A549 (cell line): ENCODE results near the gene NDRG4.

ENCODE experiments used
- EP300 ChIP-seq, 2 experiments: fragments of >200 bp; sonication (Bioruptor Twin); formaldehyde crosslinking; IDR thresholded peaks; 2 replicates in 1 of 2; 3 replicates in 1 of 2; pipeline ENCODE4 v1.6.1; 2016 to 2017
- HDAC2 ChIP-seq: fragments of 200-600 bp; sonication (generic); IDR thresholded peaks from 2 replicates; pipeline ENCODE4 v1.6.1; 2016
- SMC3 ChIP-seq: fragments of >200 bp; sonication (Bioruptor Twin); formaldehyde crosslinking; IDR thresholded peaks from 3 replicates; pipeline ENCODE4 v1.6.1; 2018; ENCODE audit warnings: inconsistent platforms
- USF2 ChIP-seq: fragments of 450-650 bp; IDR thresholded peaks from 2 replicates; pipeline ENCODE4 v1.6.1; 2014; ENCODE audit warnings: antibody characterized with exemption
- ZFP36 ChIP-seq: fragments of 450-650 bp; IDR thresholded peaks from 2 replicates; pipeline ENCODE4 v1.6.1; 2014; ENCODE audit warnings: borderline replicate concordance; ENCODE audit not compliant: partially characterized antibody
- TF ChIP-seq, protein P1 (sequence below): fragments of >200 bp; sonication (Bioruptor Twin); formaldehyde crosslinking; IDR thresholded peaks from 3 replicates; pipeline ENCODE4 v1.5.1; 2016

DNA sequence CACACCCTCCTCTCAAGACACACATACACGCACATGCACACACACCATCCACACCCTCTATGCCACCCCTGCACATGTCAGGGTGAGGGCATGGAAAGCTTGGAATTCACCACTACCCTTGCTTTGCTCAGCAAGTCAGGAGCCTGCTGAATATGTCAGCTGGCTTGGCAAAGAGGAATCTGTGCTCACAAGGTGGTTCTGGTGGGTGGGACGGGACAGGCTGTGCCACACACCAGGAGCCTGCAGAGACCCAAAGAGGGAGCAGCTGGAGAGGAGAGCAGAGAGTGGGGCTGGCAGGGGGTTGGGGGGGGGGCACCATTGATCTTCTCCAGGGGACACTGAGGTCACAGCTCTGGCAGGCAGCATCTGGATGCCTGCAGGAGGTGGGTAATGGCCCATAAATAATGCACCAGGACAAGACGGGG is 48.7 kb upstream of the NDRG4 start:
- TF ChIP-seq, protein P1, sequence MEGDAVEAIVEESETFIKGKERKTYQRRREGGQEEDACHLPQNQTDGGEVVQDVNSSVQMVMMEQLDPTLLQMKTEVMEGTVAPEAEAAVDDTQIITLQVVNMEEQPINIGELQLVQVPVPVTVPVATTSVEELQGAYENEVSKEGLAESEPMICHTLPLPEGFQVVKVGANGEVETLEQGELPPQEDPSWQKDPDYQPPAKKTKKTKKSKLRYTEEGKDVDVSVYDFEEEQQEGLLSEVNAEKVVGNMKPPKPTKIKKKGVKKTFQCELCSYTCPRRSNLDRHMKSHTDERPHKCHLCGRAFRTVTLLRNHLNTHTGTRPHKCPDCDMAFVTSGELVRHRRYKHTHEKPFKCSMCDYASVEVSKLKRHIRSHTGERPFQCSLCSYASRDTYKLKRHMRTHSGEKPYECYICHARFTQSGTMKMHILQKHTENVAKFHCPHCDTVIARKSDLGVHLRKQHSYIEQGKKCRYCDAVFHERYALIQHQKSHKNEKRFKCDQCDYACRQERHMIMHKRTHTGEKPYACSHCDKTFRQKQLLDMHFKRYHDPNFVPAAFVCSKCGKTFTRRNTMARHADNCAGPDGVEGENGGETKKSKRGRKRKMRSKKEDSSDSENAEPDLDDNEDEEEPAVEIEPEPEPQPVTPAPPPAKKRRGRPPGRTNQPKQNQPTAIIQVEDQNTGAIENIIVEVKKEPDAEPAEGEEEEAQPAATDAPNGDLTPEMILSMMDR, result no peak
- no peak for TF ChIP-seq HDAC2
- TF ChIP-seq SMC3, result no peak
- no peak for TF ChIP-seq EP300 (IDR thresholded peaks at IDR 0.05)
- no peak for TF ChIP-seq USF2
- TF ChIP-seq ZFP36, result no peak
